ENCODE data around the gene NDOR1.
"Not testable (repeated sequence)": the region's sequence is repeated elsewhere in the genome, so short reads cannot be mapped to it uniquely, and the experiment has no call there.

Gene NDOR1

DNA sequence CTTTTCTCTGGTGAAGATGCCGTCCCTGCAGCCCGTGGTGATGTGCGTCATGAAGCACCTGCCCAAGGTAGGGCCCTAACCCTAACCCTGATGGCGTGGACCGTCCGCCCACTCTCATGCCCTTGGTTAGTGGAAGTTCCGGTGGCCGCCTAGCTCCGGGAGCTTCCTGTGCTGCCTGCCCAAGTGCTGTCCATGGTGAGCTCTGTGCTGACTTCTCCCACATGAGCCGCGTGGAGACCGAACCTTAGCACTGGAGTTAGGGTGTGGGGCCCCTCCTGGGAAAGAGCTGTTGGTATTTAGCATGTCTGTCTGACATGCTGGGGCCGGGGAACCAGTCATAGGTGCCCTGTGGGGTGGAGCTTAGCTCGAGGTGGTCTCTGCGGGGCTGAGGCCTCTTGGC is 50.9 kb downstream of the NDOR1 start:
- H3K4me1 ChIP-seq (ENCODE audit: control insufficient read depth, low read length), result peaks cover 48% of the 10 kb centered on the region
- no peak overlapping the region for H3K27ac ChIP-seq (ENCODE audit: low read depth, low read length)
- H3K27me3 ChIP-seq (ENCODE audit: control insufficient read depth, low read length), result no peaks in the 10 kb centered on the region
- no peaks in the 10 kb centered on the region for H3K9me2 ChIP-seq (replicated peaks; ENCODE audit: control insufficient read depth, low read length)
- peak overlapping the region; percentile 93 for H3K4me2 ChIP-seq (ENCODE audit: low read length)
- peaks cover 36% of the 10 kb centered on the region for H3K36me3 ChIP-seq (ENCODE audit: control insufficient read depth, low read length)
- peak overlapping the region; percentile 86 for H3K4me3 ChIP-seq (ENCODE audit: low read length)
- peaks cover 30% of the 10 kb centered on the region for H3K79me2 ChIP-seq (ENCODE audit: control insufficient read depth, low read length)
- no peaks in the 10 kb centered on the region for H3F3A ChIP-seq (ENCODE audit: control insufficient read depth, insufficient read depth)
- no peaks in the 10 kb centered on the region for H3K9me3 ChIP-seq (ENCODE audit: control insufficient read depth, insufficient read depth, low read length)
- TF ChIP-seq, protein P1, sequence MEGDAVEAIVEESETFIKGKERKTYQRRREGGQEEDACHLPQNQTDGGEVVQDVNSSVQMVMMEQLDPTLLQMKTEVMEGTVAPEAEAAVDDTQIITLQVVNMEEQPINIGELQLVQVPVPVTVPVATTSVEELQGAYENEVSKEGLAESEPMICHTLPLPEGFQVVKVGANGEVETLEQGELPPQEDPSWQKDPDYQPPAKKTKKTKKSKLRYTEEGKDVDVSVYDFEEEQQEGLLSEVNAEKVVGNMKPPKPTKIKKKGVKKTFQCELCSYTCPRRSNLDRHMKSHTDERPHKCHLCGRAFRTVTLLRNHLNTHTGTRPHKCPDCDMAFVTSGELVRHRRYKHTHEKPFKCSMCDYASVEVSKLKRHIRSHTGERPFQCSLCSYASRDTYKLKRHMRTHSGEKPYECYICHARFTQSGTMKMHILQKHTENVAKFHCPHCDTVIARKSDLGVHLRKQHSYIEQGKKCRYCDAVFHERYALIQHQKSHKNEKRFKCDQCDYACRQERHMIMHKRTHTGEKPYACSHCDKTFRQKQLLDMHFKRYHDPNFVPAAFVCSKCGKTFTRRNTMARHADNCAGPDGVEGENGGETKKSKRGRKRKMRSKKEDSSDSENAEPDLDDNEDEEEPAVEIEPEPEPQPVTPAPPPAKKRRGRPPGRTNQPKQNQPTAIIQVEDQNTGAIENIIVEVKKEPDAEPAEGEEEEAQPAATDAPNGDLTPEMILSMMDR (IDR thresholded peaks at IDR 0.05; ENCODE audit: low read depth, low read length, poor library complexity, severe bottlenecking), result no peak
- TF ChIP-seq EZH2phosphoT487 (IDR thresholded peaks at IDR 0.05; ENCODE audit: borderline replicate concordance, low read length), result no peak
- no peaks in the 10 kb centered on the region for H4K20me1 ChIP-seq (ENCODE audit: control insufficient read depth, insufficient read depth, low read depth, low read length)

DNA sequence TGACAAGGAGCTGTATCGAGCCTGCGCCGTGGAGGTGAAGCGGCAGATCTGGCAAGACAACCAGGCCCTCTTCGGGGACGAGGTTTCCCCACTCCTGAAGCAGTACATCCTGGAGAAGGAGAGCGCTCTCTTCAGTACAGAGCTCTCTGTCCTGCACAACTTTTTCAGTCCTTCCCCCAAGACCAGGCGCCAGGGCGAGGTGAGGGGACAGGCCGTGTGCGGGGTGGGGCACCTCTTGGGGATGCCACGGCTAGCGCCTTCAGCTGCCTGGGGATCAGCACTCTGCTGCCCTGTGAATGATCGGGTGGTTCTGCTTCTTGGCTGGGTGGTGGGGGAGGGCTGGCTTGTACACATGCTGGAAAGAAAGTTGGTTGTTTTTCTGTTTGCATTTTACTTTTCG is 51.4 kb downstream of the NDOR1 start:
- H3K4me1 ChIP-seq (ENCODE audit: control insufficient read depth, low read length), result peaks cover 48% of the 10 kb centered on the region
- no peaks in the 10 kb centered on the region for H3K9me2 ChIP-seq (replicated peaks; ENCODE audit: control insufficient read depth, low read length)
- no peaks in the 10 kb centered on the region for H3K27me3 ChIP-seq (ENCODE audit: control insufficient read depth, low read length)
- no peak for TF ChIP-seq EZH2phosphoT487 (IDR thresholded peaks at IDR 0.05; ENCODE audit: borderline replicate concordance, low read length)
- TF ChIP-seq, protein P1 (IDR thresholded peaks at IDR 0.05; ENCODE audit: low read depth, low read length, poor library complexity, severe bottlenecking), result no peak
- peak overlapping the region; percentile 86 for H3K4me3 ChIP-seq (ENCODE audit: low read length)
- H3F3A ChIP-seq (ENCODE audit: control insufficient read depth, insufficient read depth), result no peaks in the 10 kb centered on the region
- no peak overlapping the region for H3K27ac ChIP-seq (ENCODE audit: low read depth, low read length)
- H3K4me2 ChIP-seq (ENCODE audit: low read length), result peak overlapping the region; percentile 93
- H3K36me3 ChIP-seq (ENCODE audit: control insufficient read depth, low read length), result peaks cover 36% of the 10 kb centered on the region
- peaks cover 30% of the 10 kb centered on the region for H3K79me2 ChIP-seq (ENCODE audit: control insufficient read depth, low read length)
- no peaks in the 10 kb centered on the region for H3K9me3 ChIP-seq (ENCODE audit: control insufficient read depth, insufficient read depth, low read length)
- H4K20me1 ChIP-seq (ENCODE audit: control insufficient read depth, insufficient read depth, low read depth, low read length), result no peaks in the 10 kb centered on the region

- H3K9me2 ChIP-seq (replicated peaks; ENCODE audit: control insufficient read depth, low read length); H3K4me2 ChIP-seq (ENCODE audit: low read length); H3K4me3 ChIP-seq (ENCODE audit: low read length); H3K9me3 ChIP-seq (ENCODE audit: control insufficient read depth, insufficient read depth, low read length); H3K27me3 ChIP-seq (ENCODE audit: control insufficient read depth, low read length); H3F3A ChIP-seq (ENCODE audit: control insufficient read depth, insufficient read depth); H3K27ac ChIP-seq (ENCODE audit: low read depth, low read length); H4K20me1 ChIP-seq (ENCODE audit: control insufficient read depth, insufficient read depth, low read depth, low read length): not testable (repeated sequence)
- Histone ChIP-seq H3K4me1 (ENCODE audit: control insufficient read depth, low read length) (peaks cover 20% of the 10 kb centered on the region), H3K79me2 (ENCODE audit: control insufficient read depth, low read length) (peaks cover 32% of the 10 kb centered on the region), H3K36me3 (ENCODE audit: control insufficient read depth, low read length) (peaks cover 55% of the 10 kb centered on the region)
These were observed 56.8 kb downstream of the NDOR1 start for GRCh38 chr9:137262173-137262908.

DNA sequence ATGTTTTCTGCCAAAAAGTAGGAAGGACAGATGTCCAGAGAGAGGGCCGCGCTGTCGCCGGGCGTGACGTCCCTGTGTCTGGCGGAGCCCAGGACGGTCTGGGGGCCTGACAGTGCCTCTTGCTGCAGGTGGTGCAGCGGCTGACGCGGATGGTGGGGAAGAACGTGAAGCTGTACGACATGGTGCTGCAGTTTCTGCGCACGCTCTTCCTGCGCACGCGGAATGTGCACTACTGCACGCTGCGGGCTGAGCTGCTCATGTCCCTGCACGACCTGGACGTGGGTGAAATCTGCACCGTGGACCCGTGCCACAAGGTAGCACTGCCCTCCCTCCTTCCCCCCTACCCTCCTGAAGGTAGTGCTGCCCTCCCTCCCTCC is 57.4 kb downstream of the NDOR1 start:
- no peaks in the 10 kb centered on the region for H3K9me3 ChIP-seq (ENCODE audit: control insufficient read depth, insufficient read depth, low read length)
- H3K79me2 ChIP-seq (ENCODE audit: control insufficient read depth, low read length), result peaks cover 32% of the 10 kb centered on the region
- H3K27ac ChIP-seq (ENCODE audit: low read depth, low read length), result no peak overlapping the region
- peaks cover 59% of the 10 kb centered on the region for H3K36me3 ChIP-seq (ENCODE audit: control insufficient read depth, low read length)
- no peaks in the 10 kb centered on the region for H3K9me2 ChIP-seq (replicated peaks; ENCODE audit: control insufficient read depth, low read length)
- H3F3A ChIP-seq (ENCODE audit: control insufficient read depth, insufficient read depth), result peaks cover 8% of the 10 kb centered on the region
- H4K20me1 ChIP-seq (ENCODE audit: control insufficient read depth, insufficient read depth, low read depth, low read length), result no peaks in the 10 kb centered on the region
- H3K4me1 ChIP-seq (ENCODE audit: control insufficient read depth, low read length), result peaks cover 25% of the 10 kb centered on the region
- H3K4me2 ChIP-seq (ENCODE audit: low read length), result no peak overlapping the region
- no peak for TF ChIP-seq EZH2phosphoT487 (IDR thresholded peaks at IDR 0.05; ENCODE audit: borderline replicate concordance, low read length)
- TF ChIP-seq, protein P1 (IDR thresholded peaks at IDR 0.05; ENCODE audit: low read depth, low read length, poor library complexity, severe bottlenecking), result no peak
- no peak overlapping the region for H3K4me3 ChIP-seq (ENCODE audit: low read length)
- H3K27me3 ChIP-seq (ENCODE audit: control insufficient read depth, low read length), result no peaks in the 10 kb centered on the region
